Activated CD8-positive, alpha-beta memory T cell treated with anti-CD3 and anti-CD28 coated beads, Interleukin-2, amount 50 U/mL, for 4 hours (primary cell): ENCODE data around the gene BMP2.

ENCODE experiments used
- DNase-seq: peaks from one replicate; pipeline ENCODE4 v3.0.0-alpha.2; 2020

The BMP2 gene

DNA sequence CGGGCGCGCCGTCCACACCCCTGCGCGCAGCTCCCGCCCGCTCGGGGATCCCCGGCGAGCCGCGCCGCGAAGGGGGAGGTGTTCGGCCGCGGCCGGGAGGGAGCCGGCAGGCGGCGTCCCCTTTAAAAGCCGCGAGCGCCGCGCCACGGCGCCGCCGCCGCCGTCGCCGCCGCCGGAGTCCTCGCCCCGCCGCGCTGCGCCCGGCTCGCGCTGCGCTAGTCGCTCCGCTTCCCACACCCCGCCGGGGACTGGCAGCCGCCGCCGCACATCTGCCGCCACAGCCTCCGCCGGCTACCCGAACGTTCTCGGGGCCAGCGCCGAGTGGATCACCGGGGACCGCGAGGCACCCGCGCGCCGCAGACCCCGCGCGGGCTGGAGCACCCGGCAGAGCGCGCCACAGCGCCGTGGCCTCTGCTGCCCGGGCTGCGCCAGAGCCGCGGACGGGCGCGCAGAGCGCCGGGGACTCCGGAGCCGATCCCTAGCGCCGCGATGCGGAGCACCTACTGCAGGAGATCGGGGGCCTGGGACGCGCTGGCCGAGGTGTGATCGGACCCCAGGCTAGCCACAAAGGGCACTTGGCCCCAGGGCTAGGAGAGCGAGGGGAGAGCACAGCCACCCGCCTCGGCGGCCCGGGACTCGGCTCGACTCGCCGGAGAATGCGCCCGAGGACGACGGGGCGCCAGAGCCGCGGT is at the start of gene BMP2:
TSS of gene BMP2 (plus strand) at position 151 of the 692 bp plus-strand sequence. CDS start 2,441 bp downstream, outside the sequence.
- DNase-seq, result no peak

DNA sequence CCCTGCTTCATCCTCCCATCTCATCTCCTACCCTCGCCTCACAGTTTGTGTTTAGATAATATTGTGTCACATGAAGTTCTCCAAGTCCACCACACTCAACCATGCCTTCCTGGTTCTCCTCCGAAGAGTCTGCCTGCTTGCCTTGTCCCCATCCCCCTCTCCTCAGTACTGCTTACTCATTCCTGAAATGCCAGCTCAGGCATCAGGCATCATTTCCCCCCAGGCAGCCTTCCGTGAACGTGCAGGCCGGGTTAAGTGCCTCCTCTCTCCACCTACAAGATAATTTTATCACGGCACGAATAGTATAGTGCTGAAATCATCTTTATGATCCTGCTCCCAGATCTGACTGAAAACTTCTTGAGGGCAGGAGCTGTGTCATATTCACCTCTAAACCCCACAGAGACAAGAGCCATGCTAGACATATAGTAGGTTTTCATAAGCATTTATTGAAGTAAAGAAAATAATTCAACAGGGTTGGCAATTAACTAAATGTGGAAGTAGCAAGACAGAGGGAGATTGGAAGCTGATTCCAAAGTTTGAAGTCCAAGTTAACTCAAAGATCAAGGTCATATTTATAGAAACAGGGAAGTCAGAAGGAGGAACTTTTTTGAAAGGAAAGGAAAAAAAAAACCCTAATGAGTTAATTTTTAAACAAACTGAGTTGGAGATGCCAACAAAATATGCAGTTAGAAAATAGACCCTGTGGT is 48.7 kb upstream of the BMP2 start:
- no peak for DNase-seq

DNA sequence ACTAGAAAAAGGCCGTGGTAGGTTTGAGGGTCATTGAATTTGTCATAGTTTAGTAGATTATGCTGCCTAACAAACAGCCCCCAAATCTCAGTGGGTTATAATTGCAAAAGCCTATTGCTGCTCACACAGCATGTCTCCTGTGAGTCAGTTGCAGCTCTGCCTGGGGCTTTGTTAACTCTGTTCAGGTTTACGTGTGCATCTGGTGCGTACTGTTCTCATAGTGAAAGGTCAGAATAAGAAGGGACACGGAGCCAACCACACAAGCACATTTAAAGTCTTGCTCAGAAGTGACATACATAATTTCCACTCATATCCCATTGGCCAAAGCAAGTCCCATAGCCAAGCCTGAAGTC is 48.1 kb upstream of the BMP2 start:
- no peak for DNase-seq

DNA sequence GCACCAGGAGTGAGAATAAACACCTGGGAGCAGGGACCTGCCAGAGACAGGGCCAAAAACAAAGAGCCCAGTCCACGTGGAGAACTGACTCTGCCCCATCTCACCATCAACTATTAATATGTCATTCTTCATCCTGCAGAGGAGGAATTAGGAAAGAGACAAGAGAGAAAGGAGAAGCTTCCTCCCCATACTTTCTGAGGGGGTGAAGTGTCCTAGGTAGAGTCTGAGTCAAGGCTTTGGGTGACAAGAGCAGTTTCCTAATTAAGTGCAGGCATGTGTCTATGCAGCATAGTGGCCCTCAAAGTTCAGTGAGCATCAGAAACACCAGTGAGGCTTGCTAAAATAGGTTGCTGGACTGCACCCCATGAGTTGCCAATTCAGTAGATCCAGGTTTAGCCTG is 40.7 kb upstream of the BMP2 start:
- DNase-seq, result no peak

DNA sequence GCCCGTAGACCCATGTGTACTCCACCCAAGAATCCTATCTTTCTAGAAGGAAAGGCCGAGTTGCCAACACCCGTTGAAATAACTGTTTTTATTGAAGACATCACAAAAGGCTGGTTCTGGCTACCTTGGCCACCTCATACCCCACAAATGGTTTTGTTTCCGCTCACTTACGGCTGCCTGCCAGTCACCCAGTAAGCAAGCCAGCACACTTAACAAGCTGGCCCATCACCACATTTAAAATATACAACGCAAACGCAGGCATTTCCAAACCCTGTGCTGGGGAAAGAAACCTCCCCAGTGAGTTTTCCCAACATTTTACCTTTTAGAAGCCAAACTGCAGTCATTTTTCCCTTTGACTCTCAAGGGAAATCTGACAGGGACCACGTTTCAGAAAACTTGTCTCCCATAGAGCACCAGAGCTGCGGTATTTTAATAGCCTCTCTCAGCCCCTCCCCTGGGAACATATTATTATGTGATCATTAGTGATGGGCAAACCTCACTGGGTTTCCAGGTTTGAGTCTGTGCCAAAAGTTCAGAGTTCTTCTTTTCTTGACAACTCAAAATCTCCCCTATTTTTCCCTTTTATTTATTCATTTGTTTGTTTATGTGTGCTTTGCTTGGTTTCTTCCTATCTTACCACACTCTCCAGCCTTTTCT is 36.7 kb upstream of the BMP2 start:
- DNase-seq, result no peak

DNA sequence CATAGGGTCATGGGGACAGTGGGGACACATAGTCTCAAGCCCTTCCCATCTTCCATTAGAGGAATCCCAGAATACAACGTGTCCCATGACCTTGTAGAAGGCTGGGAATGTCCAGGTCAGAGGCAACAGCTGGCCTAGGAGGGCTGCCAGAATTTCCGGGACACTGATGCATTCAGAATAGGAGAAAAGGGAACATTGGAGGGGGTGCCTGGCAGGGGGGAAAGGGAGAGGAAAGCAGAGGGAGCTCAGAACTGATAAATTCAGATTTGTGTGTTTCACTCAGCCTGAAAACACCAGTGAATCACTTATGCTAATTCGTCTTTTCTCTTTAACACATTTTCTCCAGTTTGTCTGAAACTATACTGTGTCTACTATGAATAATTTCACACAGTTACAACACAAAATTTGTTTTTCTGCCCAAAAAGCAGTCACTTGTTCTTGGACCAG is 35.5 kb upstream of the BMP2 start:
- DNase-seq, result no peak

DNA sequence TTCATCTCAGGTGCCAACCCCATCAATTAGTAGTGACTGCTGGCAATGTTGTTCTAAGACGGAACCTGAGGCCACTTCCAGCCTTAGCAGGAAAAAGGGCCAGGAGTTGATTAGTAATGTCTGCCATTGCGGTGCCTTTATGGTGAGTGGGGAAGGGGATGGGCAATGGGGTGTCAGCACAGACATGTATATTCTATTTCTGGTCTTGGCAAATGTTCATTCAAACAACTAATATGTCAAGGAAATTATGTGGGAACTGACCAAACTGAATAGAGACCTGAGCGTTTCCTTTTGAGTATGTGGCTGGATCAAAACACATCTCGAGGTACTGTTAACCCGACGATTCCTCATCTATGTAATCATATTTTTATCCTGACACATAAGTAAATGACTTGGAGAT is 34.6 kb upstream of the BMP2 start:
- no peak for DNase-seq

DNA sequence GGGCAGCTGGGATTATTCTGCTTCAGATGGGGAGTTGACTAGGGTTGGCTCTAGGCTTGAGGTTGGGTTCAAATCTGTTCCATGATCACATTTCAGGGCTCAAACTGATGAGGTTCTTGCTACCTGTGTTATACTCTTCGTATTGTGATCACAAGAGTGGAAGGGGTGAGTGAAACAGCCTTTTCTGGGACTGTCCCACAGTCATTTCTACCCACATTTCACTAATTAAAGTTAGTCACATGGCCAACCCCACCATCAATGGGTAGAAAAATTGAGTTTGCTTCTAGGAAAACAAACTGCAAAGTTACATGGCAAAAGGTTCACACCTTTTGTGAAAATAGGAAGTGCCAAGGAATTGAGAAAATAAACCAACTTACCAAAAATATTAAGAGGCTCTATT is 33.5 kb upstream of the BMP2 start:
- no peak for DNase-seq

DNA sequence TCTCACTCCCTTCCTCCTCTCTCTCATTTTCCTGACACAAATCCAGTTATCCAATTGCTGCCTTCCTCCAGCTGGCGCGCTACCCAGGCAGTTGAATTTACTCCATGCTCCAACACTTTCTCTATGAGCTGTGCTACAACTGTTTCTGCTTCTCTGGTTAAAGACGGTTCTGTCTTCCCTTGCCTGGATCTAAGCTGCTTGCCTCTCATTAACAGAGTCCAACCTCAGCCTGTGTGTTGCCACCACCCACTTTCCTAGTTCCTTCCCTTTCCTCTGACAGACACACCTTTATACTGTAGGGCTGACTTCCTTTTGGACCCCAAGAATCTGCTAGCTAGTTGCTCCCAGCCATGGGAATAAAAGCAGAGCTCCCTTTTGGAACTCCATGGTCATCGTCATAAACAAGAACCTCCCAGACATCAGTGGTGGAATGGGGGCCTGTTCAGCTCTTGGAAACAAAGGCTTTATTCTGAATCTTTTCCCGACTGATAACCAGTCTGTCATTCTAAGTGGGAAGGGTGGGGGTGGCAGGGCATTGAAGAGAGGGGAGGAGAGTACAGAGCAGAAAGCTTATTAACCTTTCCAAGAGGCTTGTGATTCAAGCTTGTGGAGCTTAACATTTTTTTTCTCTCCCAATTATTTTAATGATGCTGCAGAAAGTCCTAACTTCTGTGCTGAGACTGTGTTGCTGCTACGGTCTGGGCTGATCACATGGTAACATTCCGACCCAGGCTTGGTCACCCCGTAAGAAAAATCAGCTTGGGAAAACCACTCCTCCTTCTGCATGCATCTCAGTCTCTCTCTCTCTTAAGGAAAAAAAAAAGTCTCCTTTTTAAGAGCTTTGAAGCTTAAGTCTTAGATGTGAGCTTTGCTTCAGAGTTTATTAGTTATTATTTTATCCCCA is 31.3 kb upstream of the BMP2 start:
- DNase-seq, result no peak

DNA sequence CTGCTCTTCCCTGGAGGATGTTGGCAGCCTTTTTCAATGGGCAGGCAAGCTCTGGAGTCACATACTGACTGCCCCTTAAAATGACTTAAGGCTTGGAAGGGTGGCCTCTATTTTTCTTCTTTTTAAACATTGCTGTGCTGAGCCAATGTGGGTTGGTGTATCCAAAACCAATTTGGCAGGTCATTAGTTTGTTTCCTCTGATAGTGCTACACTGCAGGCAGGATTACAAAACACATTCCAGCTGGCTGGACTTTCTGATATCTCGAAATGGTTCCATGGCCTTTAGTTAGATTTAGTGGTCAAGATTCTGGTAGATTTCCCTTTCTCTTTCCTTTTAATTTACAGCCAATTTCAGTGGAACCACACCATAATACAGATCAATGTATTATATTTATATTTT is 28.1 kb upstream of the BMP2 start:
- no peak for DNase-seq

DNA sequence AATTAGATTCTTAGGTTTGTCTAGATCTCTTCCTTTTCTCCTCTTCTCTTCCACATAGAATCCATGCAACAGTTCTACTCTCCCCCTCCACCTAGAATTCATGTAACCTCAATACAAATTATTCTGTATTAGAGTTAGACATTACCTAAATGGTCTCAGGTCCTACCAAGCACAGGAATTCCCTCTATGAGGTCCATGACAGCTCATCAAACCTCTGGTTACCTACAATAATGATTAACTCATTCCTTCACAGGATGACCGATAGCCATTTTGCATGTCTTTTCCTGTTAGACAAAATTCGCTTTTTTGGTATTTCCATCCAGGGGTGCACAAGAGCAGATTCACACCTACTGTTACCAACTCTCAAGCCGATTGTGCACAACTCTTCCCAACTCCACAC is 27.4 kb upstream of the BMP2 start:
- no peak for DNase-seq

DNA sequence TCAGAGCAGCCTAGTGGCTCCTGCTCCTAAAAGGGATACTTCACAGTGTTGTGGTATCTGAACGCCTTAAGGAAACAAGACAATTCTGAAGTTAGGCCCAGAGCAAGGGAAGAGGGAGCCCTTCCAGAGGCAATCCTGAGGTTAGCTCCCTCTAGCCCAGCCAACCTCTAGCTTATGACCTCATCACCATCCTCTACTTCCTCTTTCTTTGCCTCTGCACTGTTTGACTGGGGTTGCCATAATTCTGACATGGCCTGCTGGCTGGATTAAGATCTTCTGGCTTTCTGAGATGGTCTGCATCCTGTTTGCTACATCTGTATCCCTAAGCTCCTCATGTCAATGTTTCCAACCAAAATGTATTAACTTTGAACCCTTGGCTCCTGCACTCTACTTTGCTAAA is 23.3 kb upstream of the BMP2 start:
- DNase-seq, result no peak

DNA sequence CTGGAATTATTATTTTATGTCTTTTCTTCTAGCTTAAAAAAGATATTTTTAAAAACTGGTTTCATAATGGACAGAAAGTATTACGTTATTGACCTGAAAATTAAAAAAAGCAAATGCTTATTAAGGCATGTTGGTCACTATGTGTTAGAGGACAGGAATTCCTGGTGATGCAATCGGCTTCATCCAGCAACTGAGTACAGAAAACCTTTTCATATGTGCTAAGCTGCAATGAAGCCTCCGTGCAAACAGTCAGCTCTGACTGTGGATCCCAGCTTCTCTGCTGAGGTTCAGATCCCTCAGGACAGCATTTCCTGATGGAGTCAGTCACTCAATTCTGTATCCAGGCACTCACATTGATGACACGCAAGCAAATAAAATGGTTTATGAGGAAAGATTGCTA is 22.7 kb upstream of the BMP2 start:
- DNase-seq, result no peak

DNA sequence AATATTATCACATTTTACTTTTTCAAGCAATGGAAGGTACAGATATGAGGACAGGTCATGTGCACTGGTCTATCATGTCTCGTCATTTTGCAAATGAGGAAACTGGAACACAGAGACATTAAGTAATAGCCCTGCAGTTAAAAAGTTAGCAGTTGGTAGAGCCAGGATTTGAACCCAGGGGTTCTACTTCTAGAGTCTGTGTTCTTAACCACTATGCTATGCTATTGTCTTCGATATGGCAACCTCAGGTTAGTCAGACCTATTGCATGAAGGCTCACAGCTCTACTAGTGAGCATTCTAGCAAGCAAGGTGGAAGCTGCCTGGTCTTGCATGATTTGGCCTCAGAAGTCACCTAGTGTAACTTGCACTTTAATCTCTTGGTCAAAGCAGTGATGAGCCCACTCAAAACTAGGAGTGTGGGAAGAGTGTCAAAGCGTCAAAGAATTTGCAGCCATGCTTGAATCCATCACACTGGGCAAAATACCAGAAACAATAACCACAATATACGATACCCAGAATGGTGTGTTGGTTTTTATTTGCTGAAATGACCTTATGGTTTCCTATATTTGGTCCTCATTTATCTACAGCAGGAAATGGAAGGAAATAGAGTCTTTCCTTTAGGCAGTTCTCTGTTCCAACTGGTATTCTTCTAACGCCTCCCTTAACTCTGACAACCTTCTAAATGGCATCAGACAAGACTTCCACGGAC is 20.4 kb upstream of the BMP2 start:
- DNase-seq, result no peak

DNA sequence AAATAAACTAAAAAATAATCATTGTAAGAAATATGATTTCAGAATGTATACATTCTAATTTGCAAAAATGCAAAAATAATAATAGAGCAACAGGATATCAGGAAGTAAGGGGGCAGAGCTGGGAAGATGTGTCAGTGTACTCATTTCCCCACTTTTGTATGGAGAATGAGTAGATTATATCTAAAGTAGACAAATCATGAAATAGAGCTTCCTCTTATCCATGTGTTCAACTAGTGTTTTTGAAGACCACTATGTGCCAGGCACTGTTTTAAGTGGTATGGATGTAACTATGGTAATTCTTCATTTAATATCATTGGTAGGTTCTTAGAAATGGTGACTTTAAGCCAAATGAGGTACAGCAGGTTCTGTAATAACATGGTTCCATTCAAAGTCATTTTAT is 17.0 kb upstream of the BMP2 start:
- DNase-seq, result no peak

DNA sequence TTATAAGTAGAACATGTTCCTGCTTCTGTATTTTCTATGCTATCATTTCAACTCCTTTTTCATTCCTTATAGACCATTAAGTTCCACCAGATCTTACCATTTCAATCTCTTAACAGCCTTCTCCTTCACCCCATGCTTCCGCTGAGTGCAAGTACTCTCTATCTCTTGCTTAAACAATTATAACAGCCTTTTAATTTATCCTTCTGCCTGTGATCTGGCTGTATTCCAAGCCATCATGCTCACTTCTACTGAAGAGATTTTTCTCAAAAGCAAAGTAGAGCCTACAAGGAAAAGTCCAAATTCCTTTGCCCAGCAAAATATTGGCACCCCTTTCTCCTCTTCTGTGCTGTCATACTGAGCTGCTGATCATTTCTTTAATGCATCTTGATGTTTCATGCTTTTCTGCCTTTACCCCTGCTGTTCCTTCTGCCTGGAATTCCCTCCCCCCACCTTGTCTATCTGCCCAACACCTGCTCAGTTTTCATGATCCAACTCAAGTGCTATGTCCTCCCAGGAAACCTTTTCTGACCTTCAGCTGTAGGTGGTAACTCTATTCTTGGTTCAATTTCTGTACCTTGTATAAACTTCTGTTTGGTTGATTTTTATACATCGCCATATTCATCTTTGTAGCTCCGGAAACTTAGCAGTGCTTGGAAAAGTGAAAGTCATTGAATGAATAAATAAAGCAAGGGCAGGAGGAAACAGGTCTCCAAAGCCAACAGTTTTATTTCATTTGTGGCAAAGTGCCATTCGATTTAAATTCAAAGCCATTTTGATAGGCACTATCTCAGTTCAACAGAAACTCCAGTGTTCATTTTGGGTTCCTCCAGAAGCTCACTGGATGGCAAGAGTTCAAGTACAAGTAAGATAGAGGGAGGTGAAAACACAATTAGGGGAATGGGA is 10.5 kb upstream of the BMP2 start:
- no peak for DNase-seq

DNA sequence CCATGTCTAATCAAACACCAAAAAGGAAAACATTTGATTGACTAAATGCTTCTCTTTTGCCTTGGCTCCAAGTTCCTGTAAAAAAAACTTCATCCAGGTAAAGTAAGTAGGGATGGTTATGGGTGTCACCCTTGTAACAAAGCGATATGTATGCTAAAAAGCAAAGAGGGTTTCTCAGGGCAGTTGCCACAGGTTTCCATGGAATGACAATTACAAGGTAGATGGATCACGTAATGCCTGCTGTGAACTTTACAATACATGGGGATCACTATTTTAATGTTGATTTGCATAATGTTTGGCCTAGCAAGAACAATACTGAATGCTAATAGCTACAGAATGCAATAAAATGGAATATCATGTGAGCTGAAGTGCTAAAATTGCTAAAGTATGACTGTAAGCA is 2.9 kb upstream of the BMP2 start:
- no peak for DNase-seq

DNA sequence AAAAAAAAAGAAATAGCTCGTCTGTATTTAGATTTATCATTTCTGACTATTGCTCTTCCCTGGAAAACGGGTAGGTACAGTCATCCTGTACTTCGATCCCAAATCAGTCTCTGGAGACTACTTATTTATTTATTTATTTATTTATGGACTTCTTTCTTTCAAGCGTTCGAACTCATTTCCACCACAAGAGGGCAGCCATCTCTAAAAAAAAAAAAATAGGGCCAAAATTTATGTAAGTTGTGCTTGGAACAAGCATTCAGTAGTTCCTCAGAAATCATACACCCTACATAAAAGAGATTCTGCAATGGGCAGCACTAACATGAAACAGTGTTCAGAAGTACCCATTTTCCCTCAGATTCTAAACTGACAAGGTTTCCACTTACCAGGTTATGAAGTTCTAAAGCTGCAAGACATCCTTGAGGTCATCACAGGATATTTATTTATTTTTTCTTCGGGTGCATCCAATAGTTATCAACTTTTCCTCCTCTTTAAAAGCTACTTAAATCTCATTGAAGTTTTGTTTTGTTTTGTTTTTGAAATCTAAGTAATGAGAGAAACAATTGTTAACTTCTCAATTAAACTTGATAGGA is 1.9 kb upstream of the BMP2 start:
- no peak for DNase-seq

DNA sequence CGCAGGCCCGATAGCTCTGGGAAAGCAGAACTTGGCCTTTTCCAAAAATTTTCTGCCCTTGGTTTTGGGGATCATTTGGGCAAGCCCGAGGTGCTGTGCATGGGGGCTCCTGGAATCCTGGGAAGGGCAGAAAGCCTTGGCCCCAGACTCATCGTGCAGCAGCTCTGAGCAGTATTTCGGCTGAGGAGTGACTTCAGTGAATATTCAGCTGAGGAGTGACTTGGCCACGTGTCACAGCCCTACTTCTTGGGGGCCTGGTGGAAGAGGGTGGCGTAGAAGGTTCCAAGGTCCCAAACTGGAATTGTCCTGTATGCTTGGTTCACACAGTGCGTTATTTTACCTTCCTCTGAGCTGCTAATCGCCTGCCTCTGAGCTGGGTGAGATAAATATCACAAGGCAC is 1.1 kb upstream of the BMP2 start:
- no peak for DNase-seq

DNA sequence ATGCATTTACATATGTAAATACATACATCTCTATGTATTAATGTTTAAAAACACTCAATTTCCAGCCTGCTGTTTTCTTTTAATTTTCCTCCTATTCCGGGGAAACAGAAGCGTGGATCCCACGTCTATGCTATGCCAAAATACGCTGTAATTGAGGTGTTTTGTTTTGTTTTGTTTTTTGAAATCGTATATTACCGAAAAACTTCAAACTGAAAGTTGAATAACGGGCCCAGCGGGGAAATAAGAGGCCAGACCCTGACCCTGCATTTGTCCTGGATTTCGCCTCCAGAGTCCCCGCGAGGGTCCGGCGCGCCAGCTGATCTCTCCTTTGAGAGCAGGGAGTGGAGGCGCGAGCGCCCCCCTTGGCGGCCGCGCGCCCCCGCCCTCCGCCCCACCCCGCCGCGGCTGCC is 355 bp upstream of the BMP2 start:
- DNase-seq, result no peak
